HG03064 (cell line): ENCODE measurements around the gene PFKFB3.
"Not testable (repeated sequence)": the region's sequence is repeated elsewhere in the genome, so short reads cannot be mapped to it uniquely, and the experiment has no call there.

Experiments used
- ATAC-seq: cut with Tn5 transposase; IDR thresholded peaks from one replicate; pipeline ENCODE4 v1.9.1; 2021; ENCODE audit warnings: low read depth; ENCODE audit not compliant: unreplicated experiment

PFKFB3 gene

DNA sequence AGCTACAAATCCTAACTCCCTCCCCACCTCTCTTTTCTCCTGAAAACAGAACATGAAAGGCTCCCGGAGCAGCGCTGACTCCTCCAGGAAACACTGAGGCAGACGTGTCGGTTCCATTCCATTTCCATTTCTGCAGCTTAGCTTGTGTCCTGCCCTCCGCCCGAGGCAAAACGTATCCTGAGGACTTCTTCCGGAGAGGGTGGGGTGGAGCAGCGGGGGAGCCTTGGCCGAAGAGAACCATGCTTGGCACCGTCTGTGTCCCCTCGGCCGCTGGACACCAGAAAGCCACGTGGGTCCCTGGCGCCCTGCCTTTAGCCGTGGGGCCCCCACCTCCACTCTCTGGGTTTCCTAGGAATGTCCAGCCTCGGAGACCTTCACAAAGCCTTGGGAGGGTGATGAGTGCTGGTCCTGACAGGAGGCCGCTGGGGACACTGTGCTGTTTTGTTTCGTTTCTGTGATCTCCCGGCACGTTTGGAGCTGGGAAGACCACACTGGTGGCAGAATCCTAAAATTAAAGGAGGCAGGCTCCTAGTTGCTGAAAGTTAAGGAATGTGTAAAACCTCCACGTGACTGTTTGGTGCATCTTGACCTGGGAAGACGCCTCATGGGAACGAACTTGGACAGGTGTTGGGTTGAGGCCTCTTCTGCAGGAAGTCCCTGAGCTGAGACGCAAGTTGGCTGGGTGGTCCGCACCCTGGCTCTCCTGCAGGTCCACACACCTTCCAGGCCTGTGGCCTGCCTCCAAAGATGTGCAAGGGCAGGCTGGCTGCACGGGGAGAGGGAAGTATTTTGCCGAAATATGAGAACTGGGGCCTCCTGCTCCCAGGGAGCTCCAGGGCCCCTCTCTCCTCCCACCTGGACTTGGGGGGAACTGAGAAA, 30.4 kb downstream of the PFKFB3 start:
- no peak for ATAC-seq

DNA sequence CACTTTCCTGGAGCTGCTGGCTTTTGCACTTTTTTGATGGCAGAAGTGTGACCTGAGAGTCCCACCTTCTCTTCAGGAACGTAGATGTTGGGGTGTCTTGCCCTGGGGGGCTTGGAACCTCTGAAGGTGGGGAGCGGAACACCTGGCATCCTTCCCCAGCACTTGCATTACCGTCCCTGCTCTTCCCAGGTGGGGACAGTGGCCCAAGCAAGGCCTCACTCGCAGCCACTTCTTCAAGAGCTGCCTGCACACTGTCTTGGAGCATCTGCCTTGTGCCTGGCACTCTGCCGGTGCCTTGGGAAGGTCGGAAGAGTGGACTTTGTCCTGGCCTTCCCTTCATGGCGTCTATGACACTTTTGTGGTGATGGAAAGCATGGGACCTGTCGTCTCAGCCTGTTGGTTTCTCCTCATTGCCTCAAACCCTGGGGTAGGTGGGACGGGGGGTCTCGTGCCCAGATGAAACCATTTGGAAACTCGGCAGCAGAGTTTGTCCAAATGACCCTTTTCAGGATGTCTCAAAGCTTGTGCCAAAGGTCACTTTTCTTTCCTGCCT, 31.1 kb downstream of the PFKFB3 start:
- no peak for ATAC-seq

DNA sequence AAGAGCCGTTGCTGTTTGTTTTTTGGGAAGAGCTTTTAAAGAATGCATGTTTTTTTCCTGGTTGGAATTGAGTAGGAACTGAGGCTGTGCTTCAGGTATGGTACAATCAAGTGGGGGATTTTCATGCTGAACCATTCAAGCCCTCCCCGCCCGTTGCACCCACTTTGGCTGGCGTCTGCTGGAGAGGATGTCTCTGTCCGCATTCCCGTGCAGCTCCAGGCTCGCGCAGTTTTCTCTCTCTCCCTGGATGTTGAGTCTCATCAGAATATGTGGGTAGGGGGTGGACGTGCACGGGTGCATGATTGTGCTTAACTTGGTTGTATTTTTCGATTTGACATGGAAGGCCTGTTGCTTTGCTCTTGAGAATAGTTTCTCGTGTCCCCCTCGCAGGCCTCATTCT, 31.6 kb downstream of the PFKFB3 start:
- ATAC-seq = no peak

DNA sequence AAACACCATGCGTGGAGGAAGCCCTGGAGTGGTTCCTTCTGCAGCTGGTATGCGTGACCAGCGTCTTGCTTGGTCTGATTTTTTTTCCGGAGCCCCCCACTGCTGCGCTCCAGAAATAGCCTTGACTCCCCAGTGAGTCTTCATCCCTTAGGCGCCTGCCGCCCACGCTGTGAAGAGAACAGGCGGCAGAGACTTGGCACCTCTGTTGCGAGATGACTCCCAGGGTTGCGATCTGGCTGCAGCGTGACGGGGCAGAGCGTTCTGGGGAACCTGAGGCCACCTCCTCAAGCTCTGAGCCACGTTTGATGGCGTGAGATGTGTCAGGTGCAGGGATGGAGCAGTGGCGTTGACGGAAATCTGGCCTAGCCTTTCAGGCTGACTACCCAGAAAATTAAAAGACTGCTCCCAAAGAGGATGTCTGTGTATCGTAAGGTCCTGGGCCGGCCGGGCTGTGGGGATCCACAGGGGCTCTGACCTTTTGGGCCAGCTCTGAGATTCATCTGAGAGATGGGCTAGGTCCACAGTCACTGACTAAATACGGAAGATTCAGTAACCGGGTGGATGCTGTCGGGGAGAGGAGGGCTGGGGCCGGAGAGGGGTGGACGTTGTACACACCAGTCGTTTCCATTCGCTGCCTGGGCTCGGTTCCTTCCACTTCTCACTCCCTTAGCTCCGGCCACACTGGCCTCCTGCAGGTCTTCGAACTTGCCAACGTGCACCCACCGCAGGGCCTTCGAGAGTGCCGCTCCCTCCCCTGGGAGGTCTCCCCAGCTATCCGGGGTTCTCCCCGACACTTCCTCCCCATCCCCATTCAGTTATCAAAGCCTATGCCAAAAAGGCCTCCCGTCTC, 33.8 kb downstream of the PFKFB3 start:
- no peak for ATAC-seq

DNA sequence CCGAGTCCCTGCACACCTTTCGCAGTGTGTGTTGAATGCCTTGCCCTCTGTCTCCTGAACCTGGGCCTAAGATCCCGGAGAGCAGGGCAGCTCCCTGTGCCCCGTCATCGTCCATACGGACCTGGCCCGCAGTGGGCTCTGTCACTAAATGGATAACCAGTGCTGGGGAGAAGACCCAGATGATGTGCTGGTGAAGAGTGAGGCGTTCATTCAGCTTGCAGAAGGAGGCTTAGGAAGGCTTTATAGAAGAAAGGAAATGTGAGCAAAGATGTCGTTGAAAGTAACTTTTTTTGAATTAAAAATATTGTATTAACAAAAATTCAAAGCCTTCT, 34.4 kb downstream of the PFKFB3 start:
- ATAC-seq = no peak

DNA sequence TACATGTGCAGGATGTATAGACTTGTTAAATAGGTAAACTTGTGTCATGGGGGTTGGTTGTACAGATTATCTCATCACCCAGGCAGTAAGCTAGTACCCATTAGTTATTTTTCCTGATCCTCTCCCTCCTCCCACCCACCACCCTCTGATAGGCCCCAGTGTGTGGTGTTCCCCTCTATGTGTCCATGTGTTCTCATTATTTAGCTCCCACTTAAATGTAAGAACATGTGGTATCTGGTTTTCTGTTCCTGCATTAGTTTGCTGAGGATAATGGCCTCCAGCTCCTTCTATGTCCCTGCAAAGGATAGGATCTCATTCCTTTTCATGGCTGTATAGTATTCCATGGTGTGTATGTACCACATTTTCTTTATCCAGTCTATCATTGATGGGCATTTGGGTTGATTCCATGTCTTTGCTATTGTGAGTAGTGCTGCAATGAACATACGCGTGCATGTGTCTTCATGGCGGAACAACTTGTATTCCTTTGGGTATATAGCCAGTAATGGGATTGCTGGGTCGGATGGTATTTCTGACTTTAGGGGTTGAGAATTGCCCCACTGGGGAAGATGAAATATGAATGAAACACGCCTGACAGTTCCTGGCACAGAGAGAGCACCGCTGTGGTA, 36.0 kb downstream of the PFKFB3 start:
- ATAC-seq = not testable (repeated sequence)

DNA sequence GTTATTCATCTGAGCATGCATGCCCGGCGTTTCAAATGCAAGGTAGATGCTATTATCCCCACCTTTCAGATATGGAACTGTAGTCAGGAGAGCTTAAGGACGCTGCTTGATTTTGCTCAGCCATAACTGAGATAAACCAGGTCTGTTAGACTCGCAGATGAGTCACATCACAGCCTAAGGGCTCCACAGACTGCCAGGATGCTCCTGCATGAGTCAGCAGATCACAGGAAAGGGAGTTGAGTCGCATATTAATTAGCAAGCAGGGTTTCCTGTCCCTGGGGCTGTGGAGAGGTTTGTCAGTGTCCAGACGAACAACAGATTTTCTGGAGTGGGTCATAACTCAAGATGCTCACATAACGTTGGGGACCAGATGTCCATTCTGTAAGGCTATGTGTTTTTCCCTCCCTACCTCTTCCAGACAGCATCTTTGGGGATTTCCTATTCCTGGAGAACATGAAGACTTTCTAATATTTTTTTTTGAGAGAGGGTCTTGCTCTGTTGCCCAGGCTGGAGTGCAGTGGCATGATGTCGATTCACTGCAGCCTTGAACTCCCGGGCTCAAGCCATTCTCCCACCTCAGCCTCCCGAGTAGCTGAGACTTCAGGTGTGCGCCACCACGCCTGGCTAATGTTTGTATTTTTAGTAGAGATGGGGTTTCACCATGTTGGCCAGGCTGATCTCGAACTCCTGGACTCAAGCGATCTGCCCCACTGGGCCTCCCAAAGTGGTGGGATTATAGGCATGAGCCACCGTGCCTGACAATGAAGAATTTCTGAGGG, 36.7 kb downstream of the PFKFB3 start:
- no peak for ATAC-seq

DNA sequence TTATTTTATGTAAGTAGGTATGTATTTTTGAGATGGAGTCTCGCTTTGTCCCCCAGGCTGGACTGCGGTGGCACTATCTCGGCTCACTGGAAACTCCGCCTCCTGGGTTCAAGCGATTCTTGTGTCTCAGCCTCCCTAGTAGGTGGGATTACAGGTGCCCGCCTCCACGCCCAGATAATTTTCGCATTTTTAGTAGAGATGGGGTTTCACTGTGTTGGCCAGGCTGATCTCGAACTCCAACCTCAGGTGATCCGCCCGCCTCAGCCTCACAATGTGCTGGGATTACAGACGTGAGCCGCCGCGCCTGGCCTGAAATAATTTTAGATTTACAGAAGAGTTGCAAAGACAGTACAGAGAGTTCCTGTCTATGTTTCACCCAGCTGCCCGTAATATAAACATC, 37.5 kb downstream of the PFKFB3 start:
- no peak for ATAC-seq

DNA sequence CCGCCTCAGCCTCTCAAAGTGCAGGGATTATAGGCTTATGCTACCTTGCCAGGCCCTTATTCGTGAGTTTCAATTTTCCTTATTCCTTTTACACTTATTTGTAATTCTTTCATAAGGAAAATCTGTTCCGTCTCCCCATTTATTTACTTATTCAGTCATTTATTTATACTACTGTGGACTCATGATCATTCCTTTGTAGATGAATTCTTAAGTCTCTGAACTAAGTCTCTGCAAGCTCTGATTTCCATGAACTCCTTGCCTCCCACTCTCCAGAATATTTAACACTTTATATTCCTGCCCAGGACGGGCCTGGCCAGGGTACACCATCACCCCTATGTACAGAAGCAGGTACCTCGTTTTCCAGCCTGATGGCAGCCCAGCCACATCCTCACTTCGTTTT, 39.4 kb downstream of the PFKFB3 start:
- no peak for ATAC-seq

DNA sequence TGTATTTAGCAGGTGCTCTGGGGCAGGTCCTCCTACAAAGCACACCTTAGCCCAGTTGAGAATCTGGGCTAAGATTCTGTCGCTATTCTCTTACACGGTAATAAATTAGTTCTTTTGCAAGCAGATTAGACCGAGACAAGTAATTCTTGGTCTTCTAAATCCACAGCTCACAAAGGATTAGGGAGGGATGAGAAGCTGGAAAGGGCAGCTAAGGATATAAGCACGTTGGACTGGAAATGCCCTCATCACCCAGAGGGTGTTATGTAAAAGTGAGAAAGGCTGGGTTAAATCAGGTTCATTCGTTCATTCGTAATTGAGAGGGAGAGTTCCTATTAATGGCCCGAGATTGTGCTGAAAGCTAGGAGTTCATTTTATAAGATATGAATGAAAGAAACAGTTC, 41.8 kb downstream of the PFKFB3 start:
- no peak for ATAC-seq

DNA sequence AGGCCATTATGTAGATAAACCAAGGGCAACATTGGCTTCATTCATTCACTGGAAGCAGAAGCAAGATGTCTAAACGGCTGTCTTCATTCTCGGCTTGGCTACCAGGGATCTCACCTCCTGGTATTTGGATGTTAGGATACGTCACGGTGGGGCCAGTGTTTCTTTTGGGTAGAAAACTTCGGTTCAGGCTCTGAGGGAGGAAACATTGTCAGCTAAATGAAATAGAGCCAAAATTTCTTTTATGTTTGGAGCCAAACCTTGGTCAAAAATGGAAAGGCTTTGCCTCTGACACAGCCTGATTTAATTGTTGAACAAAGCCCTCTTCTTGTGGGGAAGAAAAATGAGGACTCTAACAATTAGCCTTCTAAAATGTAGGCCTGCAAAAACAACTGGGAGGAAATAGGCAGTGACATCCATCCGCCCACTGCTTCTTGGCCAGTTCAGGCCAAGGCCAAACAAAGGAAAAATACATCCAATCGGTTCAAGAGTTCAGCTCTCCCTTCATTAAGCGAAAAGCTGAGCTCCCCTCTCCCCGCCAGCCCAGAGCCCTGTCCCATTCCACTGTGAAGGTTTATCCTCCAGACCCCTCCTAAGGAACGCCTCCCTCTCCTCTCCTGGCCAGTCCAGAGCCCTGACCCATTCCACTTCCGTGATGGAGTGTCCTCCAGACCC, 44.4 kb downstream of the PFKFB3 start:
- ATAC-seq = no peak

DNA sequence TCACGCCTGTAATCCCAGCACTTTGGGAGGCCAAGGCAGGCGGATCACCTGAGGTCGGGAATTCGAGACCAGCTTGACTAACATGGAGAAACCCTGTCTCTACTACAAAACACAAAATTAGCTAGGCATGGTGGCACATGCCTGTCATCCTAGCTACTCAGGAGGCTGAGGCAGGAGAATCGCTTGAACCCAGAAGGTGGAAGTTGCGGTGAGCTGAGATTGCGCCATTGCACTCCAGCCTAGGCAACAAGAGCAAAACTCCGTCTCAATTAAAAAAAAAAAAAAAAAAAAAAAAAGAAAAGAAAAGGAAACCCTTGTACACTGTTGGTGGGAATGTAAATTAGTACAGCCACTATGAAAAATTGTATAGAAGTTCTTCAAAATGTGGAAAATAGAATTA, 46.2 kb downstream of the PFKFB3 start:
- not testable (repeated sequence) for ATAC-seq

DNA sequence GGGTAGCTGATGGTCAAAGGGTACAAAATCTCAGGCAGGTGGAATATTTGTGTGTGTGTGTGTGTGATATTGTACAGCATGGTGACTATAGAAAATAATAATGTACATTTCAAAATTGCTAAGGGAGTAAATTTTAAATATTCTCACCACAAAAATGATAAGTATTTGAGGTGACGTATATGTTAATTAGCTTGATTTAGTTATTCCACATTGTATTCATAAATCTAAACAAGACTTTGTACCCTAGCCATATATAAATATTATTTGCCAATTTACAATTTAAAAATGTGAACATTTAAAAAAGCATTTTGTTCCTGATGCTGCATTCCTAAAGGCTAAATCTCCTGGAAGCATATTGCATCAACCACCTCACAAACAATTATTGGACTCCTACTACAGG, 47.0 kb downstream of the PFKFB3 start:
- no peak for ATAC-seq

DNA sequence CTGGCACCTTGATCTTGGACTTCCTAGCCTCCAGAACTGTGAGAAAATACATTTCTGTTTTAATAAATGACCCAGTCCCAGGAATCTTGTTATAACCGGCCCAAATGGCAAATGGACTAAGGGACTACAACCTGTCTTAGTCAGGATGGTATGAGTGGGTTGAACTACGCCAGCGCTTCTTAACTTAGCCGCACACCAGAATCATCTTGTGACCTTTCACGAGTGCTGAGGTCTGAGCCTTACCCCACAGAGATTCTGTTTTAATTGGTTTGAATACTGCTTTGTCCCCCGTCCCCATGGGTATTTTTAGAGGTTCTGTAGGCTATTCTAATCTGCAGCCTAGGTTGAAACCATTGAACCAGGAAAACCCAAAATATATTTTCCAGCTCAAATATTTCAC, 48.0 kb downstream of the PFKFB3 start:
- no peak for ATAC-seq

DNA sequence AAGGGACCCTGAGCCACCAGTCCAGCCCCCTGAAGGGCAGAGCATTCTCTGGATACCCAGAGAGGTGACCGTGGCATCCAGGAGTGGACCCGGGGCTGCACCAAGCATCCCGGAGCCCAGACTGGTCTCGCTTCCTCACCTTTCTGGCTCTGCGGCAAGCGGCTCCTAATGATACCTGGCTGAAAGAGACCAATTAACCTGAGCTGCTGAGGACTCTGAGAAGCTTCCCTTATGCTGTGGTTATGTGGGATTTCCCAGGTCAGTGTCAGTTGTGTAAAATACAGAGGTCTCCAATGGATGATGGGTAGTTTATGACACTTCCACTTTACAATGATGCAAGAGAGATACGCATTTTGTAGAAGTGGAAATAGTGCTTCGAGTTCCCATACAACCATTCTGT, 51.5 kb downstream of the PFKFB3 start:
- ATAC-seq = no peak

DNA sequence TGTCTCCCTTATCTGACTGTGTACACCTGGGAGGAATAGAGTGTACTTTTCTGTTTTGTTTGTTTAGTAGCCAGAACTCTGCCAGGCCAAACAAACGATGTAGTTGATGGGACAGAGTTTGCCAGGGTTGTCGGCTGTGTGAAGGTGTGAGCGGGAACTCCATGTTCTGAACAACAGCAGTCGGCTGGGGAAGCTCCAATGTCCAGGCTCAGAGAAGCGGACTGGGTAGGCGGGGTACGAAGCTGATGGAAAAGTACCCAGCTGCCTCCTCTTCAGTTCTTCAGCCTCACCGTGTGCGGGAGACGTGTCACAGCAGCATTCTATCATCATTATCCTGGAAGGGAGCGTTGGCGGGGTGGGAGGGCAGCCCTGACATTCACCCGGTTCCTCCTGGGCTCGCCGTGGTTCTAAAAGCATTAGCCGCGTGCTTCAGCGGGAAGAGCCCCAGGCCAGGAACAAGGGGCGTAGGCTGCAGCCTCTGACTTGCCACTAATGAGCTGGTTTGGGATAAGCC, 52.9 kb downstream of the PFKFB3 start:
- no peak for ATAC-seq

DNA sequence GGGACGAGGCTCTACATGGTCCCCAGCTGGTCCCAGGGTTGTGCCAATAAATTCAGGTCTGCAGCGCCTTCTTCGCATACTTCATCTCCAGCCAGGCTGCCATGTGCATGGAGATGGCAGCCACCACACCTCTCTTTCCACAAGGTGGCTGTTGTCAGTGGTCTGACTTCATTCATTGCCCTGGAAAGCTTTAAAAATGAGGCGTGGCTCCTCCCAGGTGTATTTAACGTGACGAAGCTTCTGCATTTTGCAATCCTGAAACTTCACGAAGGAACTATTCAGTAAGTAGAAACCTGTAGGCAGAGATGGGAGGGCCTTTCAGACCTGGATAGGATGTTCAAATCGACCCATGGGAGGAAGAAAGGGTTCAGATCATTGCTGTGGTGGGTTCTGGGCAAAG, 53.7 kb downstream of the PFKFB3 start:
- ATAC-seq = no peak

DNA sequence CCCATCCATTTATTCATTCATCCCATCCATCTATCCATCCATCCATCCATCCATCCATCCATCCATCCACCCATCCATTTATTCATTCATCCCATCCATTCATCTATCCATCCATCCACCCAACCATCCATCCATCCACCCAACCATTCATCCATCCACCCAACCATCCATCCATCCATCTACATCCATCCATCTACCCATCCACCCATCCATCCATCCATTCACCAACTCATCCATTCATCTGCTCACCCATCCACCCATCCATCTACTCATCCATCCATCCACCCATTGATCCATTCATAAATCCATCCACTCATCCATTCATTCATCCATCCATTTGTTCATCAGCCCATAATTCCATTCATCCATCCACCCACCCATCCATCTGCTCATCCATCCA, 56.4 kb downstream of the PFKFB3 start:
- no peak for ATAC-seq

DNA sequence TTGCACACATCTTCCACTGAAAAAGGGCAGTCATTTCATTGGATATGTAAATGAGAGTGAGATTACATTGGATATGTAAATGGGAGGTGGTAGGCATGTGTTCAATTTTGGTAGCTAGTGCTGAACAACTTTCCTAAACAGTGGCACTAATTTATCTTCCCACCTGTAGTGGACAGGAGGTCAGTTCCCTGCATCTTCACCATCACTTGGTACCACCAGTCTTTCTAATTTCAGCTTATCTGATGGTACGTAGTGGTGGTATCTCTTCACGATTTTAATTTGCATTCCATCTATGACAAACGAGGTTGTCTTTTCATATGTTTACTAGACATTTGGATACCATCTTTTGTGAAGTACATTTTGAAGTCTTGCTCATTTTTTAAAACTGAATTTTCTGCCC, 58.1 kb downstream of the PFKFB3 start:
- no peak for ATAC-seq

DNA sequence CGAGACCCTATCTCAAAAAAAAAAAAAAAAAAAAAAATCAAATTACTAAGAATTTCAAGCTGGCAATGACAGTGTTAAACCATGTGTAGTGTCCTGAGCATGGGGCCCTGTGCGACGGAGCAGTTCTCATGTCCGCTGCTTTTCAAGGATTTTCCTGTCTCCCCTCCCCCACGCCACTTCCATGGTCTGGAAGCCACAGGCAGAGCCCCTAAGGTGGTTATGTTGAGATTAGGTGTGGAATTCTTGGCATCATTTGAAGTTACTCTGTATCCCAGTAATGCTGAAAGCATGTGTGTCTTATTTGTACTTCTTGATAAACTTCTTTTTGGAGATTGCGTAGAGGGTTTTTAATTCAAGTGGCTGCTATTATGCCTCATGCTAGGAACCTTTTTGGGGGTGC, 65.2 kb downstream of the PFKFB3 start:
- ATAC-seq = no peak
